HCT116 (cell line): ENCODE data around the gene IGFBP7. TPM values are rescaled to one million over a fixed set of nuclear protein-coding genes. Genes with fewer than 3 reads are reported as not detected.

Source experiments
- ATAC-seq: fragments of 200-7000 bp; cut with Tn5 transposase; 2 replicates; pipeline ENCODE4 v1.9.1; 2020; ENCODE audit warnings: mild to moderate bottlenecking, moderate library complexity
- BruUV-seq: library from RNA; stranded (reverse); fragments of 400-500 nt; replicated peaks from 2 replicates; lab custom pipeline; 2021; lab: Mats Ljungman, UMichigan
- CTCF ChIA-PET: fragments of 300-600 bp; sonication (Branson Sonifier 250); formaldehyde crosslinking; loops from one replicate; lab custom pipeline; 2021; ENCODE audit warnings: antibody characterized with exemption; lab: Charles Lee
- POLR2A ChIA-PET: fragments of 300-600, 350-600 bp; sonication (Branson Sonifier 250); formaldehyde crosslinking; loops from one replicate; lab custom pipeline; 2021; ENCODE audit warnings: antibody characterized with exemption; lab: Charles Lee
- RAD21 ChIA-PET, 2 experiments: fragments of 300-600 bp; sonication (Branson Sonifier 250); formaldehyde crosslinking; loops; one replicate each; lab custom pipeline; 2023; ENCODE audit warnings: low total read pairs in 2 of 2; ENCODE audit not compliant: uncharacterized antibody in 2 of 2, unreplicated experiment in 2 of 2, low non-redundant PET in 1 of 2; lab: Charles Lee
- DNase-seq: peaks from one replicate; pipeline ENCODE4 v3.0.0-alpha.2; 2010; ENCODE audit warnings: low read depth, low spot score
- H2AFZ ChIP-seq: fragments of 200-600 bp; shearing (Covaris generic), sonication (generic); 2 replicates; pipeline ENCODE4 v1.6.1; 2017; ENCODE audit warnings: low read depth, mixed run types, mixed read lengths, antibody characterized with exemption, low read length; ENCODE audit not compliant: poor library complexity, severe bottlenecking
- H3K27ac ChIP-seq: 2 replicates; pipeline ENCODE4 v1.5.1; 2012; ENCODE audit warnings: low read depth, low read length
- H3K27me3 ChIP-seq: fragments of 200-600 bp; sonication (generic); 2 replicates; pipeline ENCODE4 v1.6.1; 2016; ENCODE audit warnings: mixed run types, low read length, mixed read lengths; ENCODE audit not compliant: insufficient read depth
- H3K36me3 ChIP-seq, 2 experiments: fragments of 200-500 bp in 1 of 2; fragments of 200-600 bp in 1 of 2; sonication (Bioruptor generic) in 1 of 2; sonication (generic) in 1 of 2; 2 replicates each; pipeline versions ENCODE4 v1.5.1 to v1.6.1; 2014 to 2016; ENCODE audit warnings: low read length in 2 of 2, inconsistent platforms in 1 of 2, mixed read lengths in 1 of 2, mixed run types in 1 of 2; ENCODE audit not compliant: insufficient read depth in 2 of 2, control insufficient read depth in 1 of 2
- H3K4me1 ChIP-seq, 2 experiments: fragments of 200-600 bp in 1 of 2; sonication (generic) in 1 of 2; 2 replicates each; pipeline versions ENCODE4 v1.5.1 to v1.6.1; 2012 to 2017; ENCODE audit warnings: low read length in 2 of 2, inconsistent platforms in 1 of 2, mild to moderate bottlenecking in 1 of 2, mixed read lengths in 1 of 2, mixed run types in 1 of 2, moderate library complexity in 1 of 2; ENCODE audit not compliant: insufficient read depth in 2 of 2, control insufficient read depth in 1 of 2
- H3K4me2 ChIP-seq: fragments of 200-600 bp; sonication (generic); 2 replicates; pipeline ENCODE4 v1.6.1; 2017; ENCODE audit warnings: mixed run types, low read length, mixed read lengths
- H3K4me3 ChIP-seq, 2 experiments: fragments of 200-600 bp in 1 of 2; sonication (generic) in 1 of 2; replicated peaks in 1 of 2; 2 replicates each; pipeline ENCODE4 v1.5.1; 2011 to 2016; ENCODE audit warnings: low read length in 2 of 2, control low read depth in 1 of 2, low read depth in 1 of 2, mild to moderate bottlenecking in 1 of 2, mixed read lengths in 1 of 2, mixed run types in 1 of 2
- H3K79me2 ChIP-seq: fragments of 200-600 bp; sonication (generic); 2 replicates; pipeline ENCODE4 v1.6.1; 2017; ENCODE audit warnings: mild to moderate bottlenecking, mixed run types, low read length, moderate library complexity, mixed read lengths; ENCODE audit not compliant: insufficient read depth
- H3K9ac ChIP-seq: fragments of 200-600 bp; sonication (generic); 2 replicates; pipeline ENCODE4 v1.6.1; 2016; ENCODE audit warnings: low read length, mixed read lengths
- H3K9me2 ChIP-seq: fragments of 200-600 bp; sonication (generic), shearing (Covaris generic); 2 replicates; pipeline ENCODE4 v1.6.1; 2017; ENCODE audit warnings: mixed run types, mild to moderate bottlenecking, moderate library complexity; ENCODE audit not compliant: insufficient read depth
- H3K9me3 ChIP-seq, 2 experiments: fragments of 200-500 bp in 1 of 2; fragments of 200-600 bp in 1 of 2; sonication (Bioruptor generic) in 1 of 2; sonication (generic) in 1 of 2; 2 replicates each; pipeline ENCODE4 v1.6.1; 2014 to 2017; ENCODE audit warnings: low read length in 2 of 2, mixed read lengths in 2 of 2, inconsistent platforms in 1 of 2, low read depth in 1 of 2, mild to moderate bottlenecking in 1 of 2, mixed run types in 1 of 2, moderate library complexity in 1 of 2; ENCODE audit not compliant: control insufficient read depth in 1 of 2, insufficient read depth in 1 of 2
- H4K20me1 ChIP-seq: fragments of 200-600 bp; sonication (generic), shearing (Covaris generic); 2 replicates; pipeline ENCODE4 v1.6.1; 2017; ENCODE audit warnings: mixed run types, mild to moderate bottlenecking, moderate library complexity; ENCODE audit not compliant: insufficient read depth
- EGR1 ChIP-seq: IDR thresholded peaks from 2 replicates; pipeline ENCODE4 v1.6.1; 2012; ENCODE audit warnings: low read depth
- RAD21 ChIP-seq: IDR thresholded peaks from 2 replicates; pipeline ENCODE4 v1.6.1; 2012; ENCODE audit warnings: low read depth, mild to moderate bottlenecking
- SIN3A ChIP-seq: IDR thresholded peaks from 2 replicates; pipeline ENCODE4 v1.6.1; 2012; ENCODE audit warnings: low read depth
- SRF ChIP-seq: IDR thresholded peaks from 2 replicates; pipeline ENCODE4 v1.6.1; 2012; ENCODE audit warnings: low read depth
- TCF7L2 ChIP-seq: IDR thresholded peaks from 2 replicates; pipeline ENCODE4 v1.7.0; 2011; ENCODE audit warnings: borderline replicate concordance, inconsistent platforms; ENCODE audit not compliant: insufficient read depth, insufficient read length; ENCODE audit errors: extremely low read depth
- YY1 ChIP-seq: IDR thresholded peaks from 2 replicates; pipeline ENCODE4 v1.6.1; 2011; ENCODE audit warnings: low read length, low read depth, moderate library complexity, mild to moderate bottlenecking; ENCODE audit not compliant: insufficient replicate concordance; ENCODE audit errors: extremely low read depth
- ZFX ChIP-seq: fragments of 450-650 bp; IDR thresholded peaks from 2 replicates; pipeline ENCODE4 v1.6.1; 2017
- intact Hi-C: fragments of 100-400 bp; cut with micrococcal nuclease; formaldehyde crosslinking; loops from 2 replicates; pipeline ENCODE4 v1.10.0; 2022
- total RNA-seq: library from RNA; stranded (reverse); gene quantifications from one replicate; pipeline ENCODE4 v1.2.1, GENCODE V29; 2021; ENCODE audit not compliant: unreplicated experiment
- TF ChIP-seq, protein P1 (sequence below): IDR thresholded peaks from 2 replicates; pipeline ENCODE4 v1.6.1; 2012; ENCODE audit warnings: low read depth

IGFBP7 gene
- total RNA-seq, 1 experiment from 2014 or later: 0.91 TPM

DNA sequence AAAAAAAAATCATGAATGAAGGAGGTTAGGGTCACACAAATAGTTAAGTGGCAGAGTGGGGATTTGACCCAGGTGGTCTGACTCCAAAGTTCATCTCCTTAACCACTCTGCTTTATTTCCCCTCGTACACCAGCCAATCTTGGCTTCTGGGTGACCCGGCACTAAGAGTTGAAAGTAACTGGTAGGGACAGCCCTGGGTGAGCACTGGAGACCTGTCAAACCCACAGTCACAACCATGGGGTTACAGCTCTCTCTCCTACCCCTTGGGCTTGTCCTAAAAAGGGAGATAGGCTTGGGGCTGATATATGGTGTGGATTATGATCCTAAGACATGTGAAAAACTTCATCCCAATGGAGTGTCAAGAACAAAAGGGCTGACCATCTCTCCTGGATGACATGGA lies 12.5 kb downstream of the IGFBP7 start:
- TF ChIP-seq YY1 (no peak), EGR1 (no peak), SRF (no peak), ZFX (no peak)
- no peaks in the 10 kb centered on the region for H3K9me3 ChIP-seq
- H2AFZ ChIP-seq: no peak overlapping the region
- H3K27ac ChIP-seq: no peak overlapping the region
- DNase-seq (no peak), ATAC-seq (no peak)
- H4K20me1 ChIP-seq: no peaks in the 10 kb centered on the region
- ChIA-PET POLR2A (no interaction called here), CTCF (no interaction called here), RAD21 (no interaction called here)
- H3K9me2 ChIP-seq: no peaks in the 10 kb centered on the region
- H3K79me2 ChIP-seq: no peaks in the 10 kb centered on the region
- no peak overlapping the region for H3K4me3 ChIP-seq
- BruUV-seq: no TSS peak
- peaks cover 14% of the 10 kb centered on the region; the same call in 1 of the 2 replicates for H3K27me3 ChIP-seq
- H3K4me2 ChIP-seq: no peak overlapping the region
- no peaks in the 10 kb centered on the region for H3K4me1 ChIP-seq
- intact Hi-C loops: no loop called here
- no peak overlapping the region for H3K9ac ChIP-seq
- no peaks in the 10 kb centered on the region for H3K36me3 ChIP-seq

- Histone ChIP-seq H3K9me2 (no peaks in the 10 kb centered on the region), H3K27me3 (peaks cover 27% of the 10 kb centered on the region), H2AFZ (no peak overlapping the region), H4K20me1 (no peaks in the 10 kb centered on the region), H3K27ac (no peak overlapping the region), H3K36me3 (no peaks in the 10 kb centered on the region), H3K4me2 (no peak overlapping the region), H3K9ac (no peak overlapping the region), H3K79me2 (no peaks in the 10 kb centered on the region)
- ATAC-seq (no peak), DNase-seq (no peak)
- intact Hi-C loops: no loop called here
- POLR2A ChIA-PET: no interaction called here
- CTCF ChIA-PET: no interaction called here
- RAD21 ChIA-PET: no interaction called here
- TF ChIP-seq SIN3A (no peak), EGR1 (no peak), RAD21 (no peak), ZFX (no peak), TCF7L2 (no peak)
- TF ChIP-seq, protein P1, sequence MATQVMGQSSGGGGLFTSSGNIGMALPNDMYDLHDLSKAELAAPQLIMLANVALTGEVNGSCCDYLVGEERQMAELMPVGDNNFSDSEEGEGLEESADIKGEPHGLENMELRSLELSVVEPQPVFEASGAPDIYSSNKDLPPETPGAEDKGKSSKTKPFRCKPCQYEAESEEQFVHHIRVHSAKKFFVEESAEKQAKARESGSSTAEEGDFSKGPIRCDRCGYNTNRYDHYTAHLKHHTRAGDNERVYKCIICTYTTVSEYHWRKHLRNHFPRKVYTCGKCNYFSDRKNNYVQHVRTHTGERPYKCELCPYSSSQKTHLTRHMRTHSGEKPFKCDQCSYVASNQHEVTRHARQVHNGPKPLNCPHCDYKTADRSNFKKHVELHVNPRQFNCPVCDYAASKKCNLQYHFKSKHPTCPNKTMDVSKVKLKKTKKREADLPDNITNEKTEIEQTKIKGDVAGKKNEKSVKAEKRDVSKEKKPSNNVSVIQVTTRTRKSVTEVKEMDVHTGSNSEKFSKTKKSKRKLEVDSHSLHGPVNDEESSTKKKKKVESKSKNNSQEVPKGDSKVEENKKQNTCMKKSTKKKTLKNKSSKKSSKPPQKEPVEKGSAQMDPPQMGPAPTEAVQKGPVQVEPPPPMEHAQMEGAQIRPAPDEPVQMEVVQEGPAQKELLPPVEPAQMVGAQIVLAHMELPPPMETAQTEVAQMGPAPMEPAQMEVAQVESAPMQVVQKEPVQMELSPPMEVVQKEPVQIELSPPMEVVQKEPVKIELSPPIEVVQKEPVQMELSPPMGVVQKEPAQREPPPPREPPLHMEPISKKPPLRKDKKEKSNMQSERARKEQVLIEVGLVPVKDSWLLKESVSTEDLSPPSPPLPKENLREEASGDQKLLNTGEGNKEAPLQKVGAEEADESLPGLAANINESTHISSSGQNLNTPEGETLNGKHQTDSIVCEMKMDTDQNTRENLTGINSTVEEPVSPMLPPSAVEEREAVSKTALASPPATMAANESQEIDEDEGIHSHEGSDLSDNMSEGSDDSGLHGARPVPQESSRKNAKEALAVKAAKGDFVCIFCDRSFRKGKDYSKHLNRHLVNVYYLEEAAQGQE: no peak
- TF ChIP-seq, all 23 proteins: peak for 0
- BruUV-seq: no TSS peak
- H3K4me3 ChIP-seq: no peak overlapping the region
- no peaks in the 10 kb centered on the region for H3K9me3 ChIP-seq
- H3K4me1 ChIP-seq: no peaks in the 10 kb centered on the region
These were observed 14.2 kb downstream of the IGFBP7 start for GRCh38 chr4:57095956-57096355.
